ENCODE data around the gene RAPGEF4.
A peak's percentile ranks its signal among the peaks of the same experiment; 100 is the strongest.

RAPGEF4 gene

DNA sequence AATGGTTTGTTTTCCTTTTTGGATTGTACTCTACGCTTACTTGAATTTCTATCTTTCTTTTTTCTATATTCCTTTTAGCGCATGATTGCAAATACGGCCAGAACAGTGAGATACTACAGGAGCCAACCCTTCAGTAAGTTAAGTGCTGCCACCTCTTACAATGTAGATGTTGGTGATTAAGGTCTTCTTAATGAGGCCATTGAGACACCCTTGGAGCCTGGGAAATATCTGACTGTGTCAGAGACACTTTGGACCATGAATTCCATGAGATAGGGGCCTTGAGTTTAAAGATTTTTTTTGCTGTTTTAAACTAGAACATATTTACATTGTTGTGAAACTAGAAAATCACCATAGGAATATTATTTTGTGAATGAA lies 312.9 kb downstream of the RAPGEF4 start:
- DNase-seq: no peak

DNA sequence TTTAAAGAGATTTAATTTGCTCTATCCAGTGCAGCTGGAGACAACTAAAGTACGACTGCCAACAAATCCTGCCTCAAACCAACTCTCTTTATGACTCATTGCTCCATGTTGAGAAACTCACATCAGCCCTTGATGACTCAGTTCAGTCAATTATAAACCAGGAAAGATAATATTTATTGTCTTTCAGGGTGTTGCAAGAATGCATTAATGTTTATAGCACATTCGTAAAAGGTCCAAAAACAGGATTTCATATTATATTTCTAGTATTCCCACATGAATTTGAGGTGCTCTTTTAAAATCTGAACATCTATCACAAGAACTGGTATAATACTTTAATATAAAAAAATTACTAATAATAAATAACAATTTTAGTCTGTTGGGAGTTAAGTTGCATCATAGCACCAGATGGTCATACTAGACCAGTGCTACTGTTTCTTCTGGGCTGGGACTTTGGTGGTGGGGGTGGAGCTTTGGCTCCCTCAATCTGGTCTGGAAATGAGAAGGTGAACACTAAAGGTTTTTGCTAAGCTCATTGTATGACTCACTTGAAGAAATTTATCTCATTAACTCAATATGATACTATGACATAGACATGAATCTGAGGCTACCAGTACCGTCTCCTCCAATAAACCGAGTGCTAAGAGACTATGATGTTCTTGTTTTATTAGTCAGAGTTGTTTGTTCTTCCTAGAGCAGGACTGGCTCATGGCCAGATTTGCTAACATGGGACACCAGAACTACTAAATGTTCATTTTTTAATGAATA lies 313.4 kb downstream of the RAPGEF4 start:
- peak; percentile 91 for DNase-seq

- no peak for DNase-seq
Measured at GRCh38 chr2:173049831-173050230, 314.2 kb downstream of the RAPGEF4 start.

DNA sequence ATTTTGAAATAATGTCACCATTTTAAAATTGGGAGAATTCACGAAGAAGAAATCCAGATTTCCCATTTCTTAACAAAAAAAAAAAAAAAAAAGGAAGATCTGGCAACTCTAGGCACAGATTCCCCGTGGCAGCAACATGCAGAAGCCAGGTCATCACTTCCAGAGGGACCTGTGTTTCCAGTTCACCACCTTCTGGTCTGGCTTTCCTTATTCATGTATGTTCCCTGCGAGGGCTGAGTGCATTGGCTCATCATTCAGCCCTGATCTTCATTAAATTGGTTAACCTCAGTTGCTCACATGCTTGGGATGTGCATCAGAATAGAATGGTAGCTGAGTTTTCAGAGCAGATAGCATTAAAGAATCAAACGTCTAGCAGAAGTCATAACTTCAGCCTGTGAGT lies 315.0 kb downstream of the RAPGEF4 start:
- DNase-seq: no peak

- no peak for DNase-seq
Measured at GRCh38 chr2:173051463-173052215, 316.0 kb downstream of the RAPGEF4 start.

DNA sequence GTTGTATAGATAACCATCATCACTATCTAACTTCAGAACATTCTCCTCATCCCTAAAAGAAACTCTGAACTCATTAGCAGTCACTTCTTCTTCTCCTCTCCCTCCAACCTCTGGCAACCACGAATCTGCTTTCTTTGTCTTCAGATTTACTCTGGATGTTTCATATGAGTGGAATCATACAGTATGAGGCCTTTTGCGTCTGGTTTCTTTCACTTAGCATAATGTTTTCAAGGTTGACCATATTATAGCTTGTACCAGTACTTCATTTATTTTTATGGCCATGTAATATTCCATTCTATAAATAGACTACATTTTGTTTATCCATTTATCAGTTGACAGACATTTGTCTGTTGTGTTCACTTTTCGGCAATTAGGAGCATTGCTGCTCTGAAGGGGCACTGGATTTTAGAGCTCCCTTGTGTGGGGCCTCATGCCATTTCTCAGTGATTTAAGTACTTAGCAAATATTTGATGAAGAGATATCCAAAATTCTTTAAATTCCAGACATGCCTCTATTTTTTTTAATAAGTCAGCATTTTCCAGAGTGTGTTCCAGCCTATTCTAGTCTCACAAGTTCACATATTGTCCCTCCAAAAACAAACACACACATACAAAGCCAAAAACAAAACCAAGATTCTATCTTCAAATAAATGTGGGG lies 317.5 kb downstream of the RAPGEF4 start:
- DNase-seq: no peak

DNA sequence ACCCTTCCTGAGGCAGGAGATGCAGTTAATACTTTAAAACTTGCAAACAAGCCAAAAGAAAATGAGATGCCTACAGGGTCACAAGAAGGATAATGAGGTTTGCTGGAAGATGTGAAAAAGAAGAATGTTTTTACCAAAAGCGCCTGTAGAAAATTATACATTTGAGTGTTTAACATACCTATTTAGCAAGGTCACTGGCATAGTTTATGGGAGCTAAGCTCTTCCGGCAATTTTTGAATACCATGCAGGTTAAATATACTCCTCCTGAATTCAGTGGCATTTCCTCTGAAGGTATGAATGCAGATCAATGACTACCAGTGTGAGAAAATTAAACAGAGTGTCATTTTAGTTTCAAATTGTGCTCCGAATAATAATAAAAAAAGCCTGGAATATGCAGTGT lies 318.8 kb downstream of the RAPGEF4 start:
- DNase-seq: no peak

DNA sequence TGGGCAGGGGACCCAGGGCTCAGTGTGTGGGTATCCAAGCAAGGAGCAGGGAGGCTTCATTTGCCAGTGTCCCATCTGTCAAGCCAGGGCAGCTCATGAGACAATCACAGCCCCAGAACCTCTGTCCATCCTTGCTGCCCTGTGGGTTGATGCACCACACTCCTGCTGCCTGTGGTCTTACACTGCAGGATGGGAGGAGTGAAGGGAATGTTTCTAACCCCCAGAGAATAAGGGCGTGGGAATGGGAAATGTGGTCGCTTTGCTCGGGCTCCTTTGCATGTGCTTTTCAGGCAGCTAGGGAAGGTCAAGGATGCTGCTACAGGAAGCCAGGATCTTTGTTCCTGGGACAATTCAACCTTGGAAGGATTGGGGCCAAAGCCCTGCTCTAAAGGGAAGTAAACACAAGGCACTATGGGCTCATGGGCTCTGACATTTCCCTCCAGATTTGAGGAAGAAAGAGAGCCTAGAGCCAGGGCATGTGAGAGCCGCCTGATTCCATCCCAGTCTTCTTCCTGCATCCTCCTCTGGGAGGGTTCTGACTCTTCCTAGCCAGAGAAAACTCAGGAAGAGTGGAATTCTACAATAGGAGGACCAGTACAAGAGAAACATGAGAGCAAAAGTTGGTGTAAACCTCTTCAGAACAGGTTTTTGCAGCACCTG lies 321.2 kb downstream of the RAPGEF4 start:
- DNase-seq: no peak

- no peak for DNase-seq
Measured at GRCh38 chr2:173058097-173058496, 322.5 kb downstream of the RAPGEF4 start.

DNA sequence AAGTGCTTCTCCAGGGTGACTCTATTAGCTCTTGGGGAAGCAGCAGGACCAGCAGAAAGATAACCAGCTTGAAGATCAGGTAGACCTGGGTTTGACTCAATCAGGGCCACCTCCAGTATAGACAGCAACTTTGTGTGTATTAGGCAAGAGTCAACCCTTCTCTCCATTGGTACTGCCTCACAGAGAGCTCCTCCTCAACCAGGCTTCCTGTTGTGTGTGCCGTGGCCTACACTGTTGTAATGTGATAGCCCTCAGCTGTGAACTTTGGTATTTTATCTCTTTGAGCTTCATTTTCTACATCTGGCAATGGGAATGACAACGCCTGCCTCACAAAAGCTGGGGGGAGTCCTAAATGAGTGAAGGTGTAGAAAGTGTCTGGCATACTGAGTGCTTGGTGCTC lies 323.0 kb downstream of the RAPGEF4 start:
- no peak for DNase-seq

GRCh38 chr2:173059292-173059691 lies 323.6 kb downstream of the RAPGEF4 start:
- no peak for DNase-seq

- no peak for DNase-seq
Measured at GRCh38 chr2:173059971-173060461, 324.4 kb downstream of the RAPGEF4 start.

- no peak for DNase-seq
Measured at GRCh38 chr2:173062801-173063200, 327.2 kb downstream of the RAPGEF4 start.

DNA sequence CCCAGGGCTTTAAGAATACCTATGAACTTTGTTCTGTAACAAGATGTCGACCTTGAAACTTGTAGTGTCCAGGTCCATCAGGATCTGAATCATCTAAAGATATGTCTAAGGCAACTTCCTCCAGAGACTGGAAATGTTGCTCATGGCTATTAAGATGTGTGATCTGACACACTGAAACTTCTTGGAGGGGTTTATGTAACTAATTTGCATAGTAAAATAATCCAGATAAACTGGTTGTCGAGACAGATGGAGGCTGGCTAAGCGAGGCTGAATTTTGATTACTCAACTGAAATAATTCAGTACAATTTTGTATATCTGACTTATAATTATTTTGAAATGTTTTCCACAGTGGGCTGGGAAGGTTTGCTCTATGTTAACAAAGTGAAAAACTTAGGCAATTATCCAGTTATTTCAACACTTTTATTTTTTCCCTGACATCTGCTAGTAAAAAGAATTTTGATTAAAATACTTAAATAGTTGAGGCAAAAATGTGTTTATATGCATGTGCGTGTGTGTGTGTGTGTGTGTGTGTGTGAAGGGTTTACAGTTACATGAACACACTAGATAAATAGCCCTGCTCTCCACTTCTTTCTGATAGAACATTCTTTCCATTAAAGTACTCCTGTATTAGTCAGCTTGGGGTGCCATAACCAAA lies 328.6 kb downstream of the RAPGEF4 start:
- DNase-seq: no peak

- no peak for DNase-seq
Measured at GRCh38 chr2:173066887-173067676, 331.4 kb downstream of the RAPGEF4 start.

DNA sequence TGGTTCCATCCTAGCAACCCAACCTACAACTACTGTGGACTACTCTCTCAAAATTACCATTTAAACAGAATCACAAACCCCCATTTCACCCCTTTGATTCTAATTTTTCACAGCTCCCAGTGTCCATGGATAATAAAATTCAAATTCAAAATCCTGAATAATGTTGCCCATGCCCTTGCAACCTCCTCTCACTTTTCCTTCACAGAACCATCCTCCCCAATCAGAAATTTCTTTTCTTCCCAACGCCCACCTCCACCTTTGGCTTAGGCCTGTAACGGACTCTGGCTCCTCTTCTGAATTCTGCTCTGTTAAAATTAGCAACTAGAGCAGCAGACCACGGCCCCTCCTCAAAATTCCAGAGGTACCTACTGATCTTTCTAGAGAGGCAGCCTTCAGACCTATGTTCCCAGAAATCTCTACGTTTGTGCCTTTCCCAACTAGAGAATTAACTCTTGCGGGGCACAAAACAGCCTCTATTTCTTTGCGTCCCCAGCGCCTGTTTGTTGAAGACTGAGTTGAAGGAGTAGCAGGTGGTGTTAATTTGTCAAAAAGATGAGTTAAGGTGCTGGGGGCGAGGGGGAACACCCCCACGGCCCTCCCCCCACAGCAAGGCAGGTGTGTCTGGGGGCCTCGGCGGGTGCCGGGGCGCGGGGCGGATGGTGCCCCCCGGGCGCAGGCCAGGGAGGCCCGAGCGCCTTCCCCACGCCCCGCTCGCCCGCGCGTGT lies 339.6 kb downstream of the RAPGEF4 start:
- DNase-seq: no peak

- peak; percentile 58 for DNase-seq
Measured at GRCh38 chr2:173075781-173076580, 340.3 kb downstream of the RAPGEF4 start, which contains the start of gene MAP3K20. MAP3K20 (plus strand) TSS chr2:173075846; CDS start chr2:173091032, 15,186 bp downstream.

DNA sequence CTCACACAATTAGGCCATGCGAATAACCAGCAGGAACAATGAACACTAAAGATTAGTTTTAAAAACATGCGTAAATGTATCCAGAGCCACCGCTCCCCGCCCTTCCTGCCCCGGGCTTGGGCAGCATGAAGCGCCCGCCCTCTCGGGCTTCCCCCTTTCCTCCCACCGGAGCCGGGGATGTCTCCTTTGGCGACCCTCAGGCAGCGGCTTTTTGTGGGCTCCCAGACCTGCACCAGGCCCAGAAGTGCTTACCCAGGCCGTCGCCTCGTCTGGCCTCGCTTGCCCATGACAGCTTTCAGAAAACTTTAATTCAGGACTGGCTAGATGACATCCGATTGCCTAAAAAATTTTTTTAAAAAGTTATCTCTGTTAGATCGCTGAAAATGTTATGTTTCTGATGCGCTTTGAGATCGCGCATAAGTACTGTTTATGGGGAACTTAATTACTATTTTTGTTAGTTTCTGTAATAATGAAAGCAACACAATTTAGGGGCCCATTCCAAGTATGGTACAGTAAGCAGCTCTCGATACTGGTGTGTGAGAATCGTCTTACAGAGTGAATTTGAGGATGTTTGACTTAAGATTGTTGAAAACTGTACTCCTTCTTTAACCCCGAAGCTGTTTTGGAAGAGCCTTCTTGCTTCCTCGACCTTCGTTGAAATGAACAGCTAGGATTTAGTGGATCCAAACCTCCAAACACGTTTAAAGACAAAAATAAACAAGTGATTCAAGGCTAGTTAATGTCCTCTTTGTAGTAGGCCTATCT lies 341.1 kb downstream of the RAPGEF4 start:
- DNase-seq: no peak

DNA sequence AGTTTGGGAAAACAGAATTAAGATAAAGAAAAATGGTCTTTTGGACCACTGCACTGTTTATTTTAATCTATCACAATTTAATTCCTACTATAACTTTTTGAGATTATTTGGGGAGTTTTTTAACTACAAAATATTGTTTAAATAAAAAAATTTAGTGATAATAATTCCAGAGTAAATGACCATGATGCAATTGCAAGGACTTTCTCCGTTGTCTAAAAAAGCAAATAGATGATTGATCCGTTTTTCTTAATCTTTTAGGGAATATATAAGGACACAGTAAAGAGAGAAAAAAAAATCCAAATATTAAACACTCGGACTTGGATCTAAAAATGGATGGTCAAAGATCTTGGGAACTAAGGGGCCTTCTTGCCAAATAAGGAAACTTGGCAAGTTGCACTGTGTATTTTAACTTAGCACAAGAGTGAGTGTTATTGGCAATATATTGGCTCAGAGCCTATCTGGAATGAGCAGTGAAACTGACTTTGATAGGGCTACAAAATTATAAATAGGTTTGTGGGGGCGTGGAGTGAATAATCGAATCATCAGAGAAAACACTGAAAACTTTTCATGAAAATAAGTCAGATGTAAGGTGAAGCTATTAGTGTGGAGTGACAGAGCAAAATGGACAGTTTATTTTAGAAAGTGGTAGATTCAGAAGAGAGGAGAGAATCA lies 342.0 kb downstream of the RAPGEF4 start:
- DNase-seq: no peak
